Measurements from ENCODE around the gene NUTM2F.
A peak's percentile ranks its signal among the peaks of the same experiment; 100 is the strongest.
"Not testable (repeated sequence)": the region's sequence is repeated elsewhere in the genome, so short reads cannot be mapped to it uniquely, and the experiment has no call there.

The NUTM2F gene, protein sequence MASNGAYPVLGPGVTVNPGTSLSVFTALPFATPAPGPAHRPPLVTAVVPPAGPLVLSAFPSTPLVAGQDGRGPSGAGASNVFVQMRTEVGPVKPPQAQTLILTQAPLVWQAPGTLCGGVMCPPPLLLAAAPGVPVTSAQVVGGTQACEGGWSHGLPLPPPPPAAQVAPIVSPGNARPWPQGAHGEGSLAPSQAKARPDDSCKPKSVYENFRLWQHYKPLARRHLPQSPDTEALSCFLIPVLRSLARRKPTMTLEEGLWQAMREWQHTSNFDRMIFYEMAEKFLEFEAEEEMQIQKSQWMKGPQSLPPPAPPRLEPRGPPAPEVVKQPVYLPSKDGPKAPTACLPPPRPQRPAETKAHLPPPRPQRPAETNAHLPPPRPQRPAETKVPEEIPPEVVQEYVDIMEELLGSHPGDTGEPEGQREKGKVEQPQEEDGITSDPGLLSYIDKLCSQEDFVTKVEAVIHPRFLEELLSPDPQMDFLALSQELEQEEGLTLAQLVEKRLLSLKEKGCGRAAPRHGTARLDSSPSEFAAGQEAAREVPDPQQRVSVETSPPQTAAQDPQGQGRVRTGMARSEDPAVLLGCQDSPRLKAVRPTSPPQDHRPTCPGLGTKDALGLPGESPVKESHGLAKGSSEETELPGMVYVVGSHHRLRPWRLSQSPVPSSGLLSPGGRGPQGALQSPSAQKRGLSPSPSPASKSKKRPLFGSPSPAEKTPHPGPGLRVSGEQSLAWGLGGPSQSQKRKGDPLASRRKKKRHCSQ

DNA sequence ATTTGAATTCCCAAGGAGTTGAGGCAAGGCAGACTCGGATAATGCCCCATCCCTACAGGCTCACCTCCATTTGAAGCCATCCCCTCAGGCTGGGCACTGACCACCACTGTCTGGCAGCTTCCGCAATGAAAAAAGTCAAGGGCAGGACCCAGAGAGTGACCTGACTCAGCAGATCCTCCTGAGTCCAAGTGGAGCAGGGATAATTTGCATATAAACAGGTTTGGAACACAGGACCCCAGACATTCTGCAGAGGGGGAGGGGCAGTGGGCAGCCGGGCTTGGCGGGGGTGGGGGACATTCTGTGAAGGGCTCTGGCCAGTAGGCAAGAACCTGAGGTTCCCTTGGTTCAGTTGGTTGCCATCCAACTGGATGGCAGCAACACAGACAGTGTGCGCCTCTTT lies at the start of gene NUTM2F:
Gene NUTM2F (minus strand): TSS at position 101 of the 400 bp plus-strand sequence. CDS start 21 bp downstream, at position 80.
- not testable (repeated sequence) for H3K36me3 ChIP-seq (ENCODE audit: control insufficient read depth, insufficient read depth, low read length); H3K27ac ChIP-seq (ENCODE audit: low read depth, low read length); H3K4me1 ChIP-seq (ENCODE audit: control insufficient read depth, insufficient read depth, low read length); H3K4me3 ChIP-seq (ENCODE audit: low read depth, low read length); H3K27me3 ChIP-seq (ENCODE audit: control insufficient read depth, insufficient read depth, low read length); H3K9me3 ChIP-seq (ENCODE audit: control insufficient read depth, insufficient read depth, low read length); H3K9ac ChIP-seq (ENCODE audit: low read depth, low read length)

DNA sequence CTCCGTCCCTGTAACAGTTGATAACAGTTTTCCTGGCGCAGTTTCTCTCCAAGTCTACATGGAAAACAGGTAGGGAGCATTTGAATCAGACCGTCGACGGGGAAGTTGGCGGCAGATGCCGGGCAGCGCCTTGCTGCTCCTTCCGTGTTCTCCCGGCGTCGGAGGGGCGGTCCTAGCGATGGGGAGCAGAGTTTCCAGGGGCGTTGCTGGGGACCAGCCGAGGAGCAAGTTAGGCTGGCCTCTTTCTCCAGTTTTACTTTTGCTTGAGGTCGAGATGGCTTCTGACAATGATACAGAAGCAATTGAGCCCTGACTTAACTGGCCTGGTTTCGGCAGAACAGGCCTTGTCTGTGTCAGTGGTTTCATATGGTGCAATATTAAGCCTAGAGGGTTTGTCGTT lies 46.8 kb upstream of the NUTM2F start:
- H3K9ac ChIP-seq (ENCODE audit: low read depth, low read length); H3K27ac ChIP-seq (ENCODE audit: low read depth, low read length); H3K9me3 ChIP-seq (ENCODE audit: control insufficient read depth, insufficient read depth, low read length); H3K27me3 ChIP-seq (ENCODE audit: control insufficient read depth, insufficient read depth, low read length); H3K4me1 ChIP-seq (ENCODE audit: control insufficient read depth, insufficient read depth, low read length); H3K36me3 ChIP-seq (ENCODE audit: control insufficient read depth, insufficient read depth, low read length): not testable (repeated sequence)
- peak overlapping the region; percentile 67 for H3K4me3 ChIP-seq (ENCODE audit: low read depth, low read length)

DNA sequence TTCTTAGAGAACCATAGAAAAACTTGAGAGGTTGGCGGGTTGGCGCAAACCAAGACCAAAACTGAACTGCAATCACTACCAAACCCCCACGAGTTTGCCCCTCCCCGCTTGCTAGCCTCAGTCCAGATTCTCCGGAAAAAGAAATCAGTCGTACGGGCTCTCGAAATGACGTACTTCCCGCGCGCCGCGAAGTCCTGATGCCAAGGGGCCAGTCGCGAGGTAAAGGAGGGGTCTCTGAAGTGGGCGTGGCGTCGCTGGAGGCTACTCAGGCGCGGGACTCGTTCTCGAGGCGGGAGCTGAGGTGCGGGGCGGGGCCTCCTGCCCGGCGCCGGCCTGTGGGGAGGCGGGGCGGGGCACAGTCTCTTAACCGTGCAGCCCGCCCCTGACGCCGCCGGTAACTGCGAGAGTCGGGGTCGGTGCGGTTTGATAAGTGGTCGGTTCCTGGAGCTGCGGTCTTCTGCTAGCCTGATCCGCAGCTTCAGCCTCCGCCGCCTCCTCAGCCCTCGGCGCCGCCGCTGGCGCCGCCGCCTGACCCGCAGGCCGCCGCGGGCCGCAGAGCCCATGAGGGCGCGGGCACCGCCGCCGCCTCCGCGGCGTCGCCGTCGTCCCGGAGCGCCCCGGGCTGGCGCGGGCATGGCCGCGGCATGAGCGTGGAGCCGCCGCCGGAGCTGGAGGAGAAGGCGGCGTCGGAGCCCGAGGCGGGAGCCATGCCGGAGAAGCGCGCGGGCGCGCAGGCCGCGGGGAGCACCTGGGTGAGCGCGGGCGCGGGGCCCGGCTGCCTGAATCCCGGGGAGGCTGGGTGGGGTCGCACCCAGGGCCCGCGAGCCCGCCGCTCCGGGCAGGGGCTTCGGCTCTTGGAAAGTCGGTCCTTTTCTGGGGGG lies 46.0 kb upstream of the NUTM2F start:
- H3K36me3 ChIP-seq (ENCODE audit: control insufficient read depth, insufficient read depth, low read length); H3K27me3 ChIP-seq (ENCODE audit: control insufficient read depth, insufficient read depth, low read length); H3K9me3 ChIP-seq (ENCODE audit: control insufficient read depth, insufficient read depth, low read length); H3K9ac ChIP-seq (ENCODE audit: low read depth, low read length); H3K4me1 ChIP-seq (ENCODE audit: control insufficient read depth, insufficient read depth, low read length): not testable (repeated sequence)
- peak overlapping the region; percentile 67 for H3K4me3 ChIP-seq (ENCODE audit: low read depth, low read length)
- peak overlapping the region; percentile 75 for H3K27ac ChIP-seq (ENCODE audit: low read depth, low read length)

DNA sequence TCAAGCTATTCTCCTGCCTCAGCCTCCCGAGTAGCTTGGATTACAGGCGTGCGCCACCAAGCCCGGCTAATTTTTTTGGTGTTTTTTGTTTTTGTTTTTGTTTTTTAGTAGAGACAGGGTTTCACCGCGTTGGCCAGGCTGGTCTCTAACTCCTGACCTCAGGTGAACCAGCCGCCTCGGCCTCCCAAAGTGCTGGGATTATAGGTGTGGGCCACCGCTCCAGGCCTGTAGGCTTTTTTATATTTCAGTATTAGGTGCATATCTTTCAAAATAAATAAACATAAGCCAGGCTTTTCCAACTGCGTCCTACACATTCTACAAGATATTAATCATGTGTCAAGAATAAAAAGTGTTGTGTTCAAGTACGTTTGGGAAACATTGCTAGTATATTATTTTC lies 45.3 kb upstream of the NUTM2F start:
- Histone ChIP-seq H3K4me3 (ENCODE audit: low read depth, low read length) (peak overlapping the region; percentile 67), H3K27ac (ENCODE audit: low read depth, low read length) (peak overlapping the region; percentile 68)
- not testable (repeated sequence) for H3K27me3 ChIP-seq (ENCODE audit: control insufficient read depth, insufficient read depth, low read length); H3K9me3 ChIP-seq (ENCODE audit: control insufficient read depth, insufficient read depth, low read length); H3K36me3 ChIP-seq (ENCODE audit: control insufficient read depth, insufficient read depth, low read length); H3K4me1 ChIP-seq (ENCODE audit: control insufficient read depth, insufficient read depth, low read length); H3K9ac ChIP-seq (ENCODE audit: low read depth, low read length)

DNA sequence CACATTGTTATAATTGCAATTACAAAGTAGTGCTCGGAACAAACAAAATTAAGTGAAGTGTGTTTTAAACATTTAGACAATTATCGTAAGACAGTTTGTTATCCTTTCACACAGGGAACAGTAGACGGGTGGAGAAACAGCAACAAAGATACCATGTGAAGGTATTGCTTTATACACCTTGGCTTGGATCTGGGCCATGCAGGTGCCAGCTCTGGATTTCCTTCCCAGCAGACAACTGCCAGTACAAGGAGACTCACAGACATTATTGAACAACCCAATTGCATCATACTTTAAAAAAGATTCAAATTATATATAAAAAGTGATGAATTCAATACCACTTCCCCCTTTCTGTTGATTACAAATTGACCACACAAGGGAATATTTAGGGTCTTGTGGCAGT lies 41.8 kb upstream of the NUTM2F start:
- H3K4me1 ChIP-seq (ENCODE audit: control insufficient read depth, insufficient read depth, low read length); H3K27ac ChIP-seq (ENCODE audit: low read depth, low read length); H3K9me3 ChIP-seq (ENCODE audit: control insufficient read depth, insufficient read depth, low read length); H3K9ac ChIP-seq (ENCODE audit: low read depth, low read length); H3K27me3 ChIP-seq (ENCODE audit: control insufficient read depth, insufficient read depth, low read length); H3K36me3 ChIP-seq (ENCODE audit: control insufficient read depth, insufficient read depth, low read length); H3K4me3 ChIP-seq (ENCODE audit: low read depth, low read length): not testable (repeated sequence)

DNA sequence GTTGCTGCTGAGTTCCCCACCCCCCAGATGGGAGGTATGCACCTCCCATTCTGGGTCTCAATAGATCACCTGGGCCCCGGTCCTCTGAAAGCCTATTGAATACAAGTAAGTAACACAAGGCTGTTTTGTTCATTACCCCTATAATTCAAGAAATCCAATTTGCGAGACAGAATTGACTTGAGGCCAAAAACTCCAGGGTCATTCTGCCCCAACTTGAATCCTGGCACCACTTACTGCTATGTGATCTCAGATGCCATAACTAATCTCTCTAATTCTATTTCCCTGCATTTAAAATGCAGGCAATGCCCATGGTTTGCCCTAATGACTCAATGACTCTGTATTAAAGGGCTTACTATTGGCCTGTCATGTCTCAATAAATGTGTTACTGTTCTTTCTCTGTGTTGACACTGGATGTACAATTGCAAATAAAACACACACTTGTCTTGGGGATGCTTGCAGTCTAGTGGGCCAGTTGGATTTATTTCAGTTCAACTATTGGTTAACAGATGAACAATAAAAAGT lies 35.7 kb upstream of the NUTM2F start:
- not testable (repeated sequence) for H3K9ac ChIP-seq (ENCODE audit: low read depth, low read length); H3K27ac ChIP-seq (ENCODE audit: low read depth, low read length); H3K4me3 ChIP-seq (ENCODE audit: low read depth, low read length); H3K36me3 ChIP-seq (ENCODE audit: control insufficient read depth, insufficient read depth, low read length); H3K9me3 ChIP-seq (ENCODE audit: control insufficient read depth, insufficient read depth, low read length); H3K27me3 ChIP-seq (ENCODE audit: control insufficient read depth, insufficient read depth, low read length); H3K4me1 ChIP-seq (ENCODE audit: control insufficient read depth, insufficient read depth, low read length)

DNA sequence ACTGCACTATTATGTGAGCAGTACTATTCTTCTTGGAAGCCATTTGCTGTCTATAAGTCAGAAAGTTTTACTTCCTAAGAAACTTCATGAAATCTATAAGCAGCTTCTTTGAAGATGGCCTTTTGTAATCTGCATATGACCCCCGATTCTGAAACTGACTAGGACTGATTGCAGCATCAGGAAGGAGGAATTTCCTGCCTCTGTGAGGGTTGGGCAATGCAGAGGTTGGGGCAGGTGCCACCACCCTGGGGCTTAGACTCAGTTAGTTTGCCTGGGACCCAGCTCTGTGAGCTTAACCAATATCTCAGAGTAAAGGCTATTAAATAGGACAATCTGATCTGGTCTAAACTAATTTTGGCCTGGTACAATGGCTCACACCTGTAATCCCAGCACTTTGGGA lies 28.7 kb upstream of the NUTM2F start:
- not testable (repeated sequence) for H3K27ac ChIP-seq (ENCODE audit: low read depth, low read length); H3K9me3 ChIP-seq (ENCODE audit: control insufficient read depth, insufficient read depth, low read length); H3K27me3 ChIP-seq (ENCODE audit: control insufficient read depth, insufficient read depth, low read length); H3K4me1 ChIP-seq (ENCODE audit: control insufficient read depth, insufficient read depth, low read length); H3K36me3 ChIP-seq (ENCODE audit: control insufficient read depth, insufficient read depth, low read length); H3K9ac ChIP-seq (ENCODE audit: low read depth, low read length); H3K4me3 ChIP-seq (ENCODE audit: low read depth, low read length)

DNA sequence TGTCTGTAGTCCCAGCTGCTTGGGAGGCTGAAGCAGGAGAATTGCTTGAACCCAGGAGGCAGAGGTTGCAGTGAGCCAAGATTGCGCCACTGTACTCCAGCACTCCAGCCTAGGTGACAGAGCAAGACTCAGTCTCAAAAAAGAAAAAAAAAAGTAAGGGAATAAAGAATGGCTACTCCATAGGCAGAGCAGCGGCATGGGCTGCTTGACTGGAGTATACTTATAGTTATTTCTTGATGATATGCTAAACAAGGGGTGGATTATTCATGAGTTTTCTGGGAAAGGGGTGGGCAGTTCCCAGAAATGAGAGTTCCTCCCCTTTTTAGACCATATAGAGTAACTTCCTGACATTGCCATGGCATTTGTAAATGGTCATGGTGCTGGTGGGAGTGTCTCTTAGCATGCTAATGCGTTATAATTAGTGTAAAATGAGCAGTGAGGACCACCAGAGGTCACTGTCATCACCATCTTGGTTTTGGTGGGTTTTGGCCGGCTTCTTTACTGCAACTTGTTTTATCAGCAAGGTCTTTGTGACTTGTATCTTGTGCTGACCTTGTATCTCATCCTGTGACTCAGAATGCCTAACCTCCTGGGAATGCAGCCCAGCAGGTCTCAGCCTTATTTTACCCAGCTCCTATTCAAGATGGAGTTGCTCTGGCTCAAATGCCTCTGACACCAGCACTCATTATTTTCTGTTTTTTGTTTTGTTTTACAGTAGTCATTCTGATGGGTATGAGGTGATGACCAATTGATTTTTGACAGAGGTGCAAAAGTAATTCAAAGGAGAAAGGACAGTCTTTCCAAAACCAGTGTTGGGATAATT lies 23.7 kb upstream of the NUTM2F start:
- not testable (repeated sequence) for H3K9me3 ChIP-seq (ENCODE audit: control insufficient read depth, insufficient read depth, low read length); H3K9ac ChIP-seq (ENCODE audit: low read depth, low read length); H3K27me3 ChIP-seq (ENCODE audit: control insufficient read depth, insufficient read depth, low read length); H3K4me1 ChIP-seq (ENCODE audit: control insufficient read depth, insufficient read depth, low read length); H3K4me3 ChIP-seq (ENCODE audit: low read depth, low read length); H3K36me3 ChIP-seq (ENCODE audit: control insufficient read depth, insufficient read depth, low read length); H3K27ac ChIP-seq (ENCODE audit: low read depth, low read length)

DNA sequence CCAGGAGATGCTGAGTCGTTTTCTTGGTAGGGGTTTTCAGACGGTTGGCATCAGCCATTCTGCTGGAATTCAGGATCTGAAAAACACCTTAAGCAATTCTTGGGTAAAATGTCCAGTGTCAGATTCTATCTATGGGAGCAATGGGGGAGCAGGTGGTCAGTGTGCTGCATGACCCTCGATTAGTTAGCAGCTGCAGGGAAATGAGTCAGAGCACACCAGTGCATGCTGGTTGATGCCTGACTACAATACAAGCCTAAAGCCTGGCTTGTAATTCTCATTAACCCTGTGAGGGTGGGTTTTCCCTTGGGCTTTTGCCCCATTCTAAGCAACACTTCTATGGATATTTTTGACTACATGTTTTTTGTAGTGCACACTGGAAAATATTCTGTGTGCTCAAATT lies 20.3 kb upstream of the NUTM2F start:
- H3K4me1 ChIP-seq (ENCODE audit: control insufficient read depth, insufficient read depth, low read length); H3K27me3 ChIP-seq (ENCODE audit: control insufficient read depth, insufficient read depth, low read length); H3K36me3 ChIP-seq (ENCODE audit: control insufficient read depth, insufficient read depth, low read length); H3K9ac ChIP-seq (ENCODE audit: low read depth, low read length); H3K4me3 ChIP-seq (ENCODE audit: low read depth, low read length); H3K9me3 ChIP-seq (ENCODE audit: control insufficient read depth, insufficient read depth, low read length); H3K27ac ChIP-seq (ENCODE audit: low read depth, low read length): not testable (repeated sequence)

DNA sequence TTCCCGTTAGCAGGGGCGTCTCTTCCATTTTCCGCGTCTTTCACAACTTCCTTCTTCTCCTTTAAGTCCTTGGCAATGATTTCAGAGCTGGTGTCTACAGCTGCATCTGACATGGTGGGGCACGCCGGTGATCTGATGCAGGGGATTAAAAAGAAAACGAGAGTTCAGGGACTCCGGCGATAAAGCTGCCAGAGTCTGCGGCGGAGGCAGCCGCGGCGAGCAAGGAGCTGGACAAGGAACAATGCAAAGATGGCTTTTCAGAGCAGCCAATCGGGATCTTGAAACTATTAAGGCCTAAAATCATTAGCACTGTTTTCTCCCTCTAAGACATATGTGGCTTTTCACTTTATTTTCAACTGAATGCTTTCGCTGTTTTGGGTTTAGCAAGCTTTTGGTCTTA lies 19.0 kb upstream of the NUTM2F start:
- not testable (repeated sequence) for H3K36me3 ChIP-seq (ENCODE audit: control insufficient read depth, insufficient read depth, low read length); H3K9ac ChIP-seq (ENCODE audit: low read depth, low read length); H3K9me3 ChIP-seq (ENCODE audit: control insufficient read depth, insufficient read depth, low read length); H3K4me3 ChIP-seq (ENCODE audit: low read depth, low read length); H3K27ac ChIP-seq (ENCODE audit: low read depth, low read length); H3K27me3 ChIP-seq (ENCODE audit: control insufficient read depth, insufficient read depth, low read length); H3K4me1 ChIP-seq (ENCODE audit: control insufficient read depth, insufficient read depth, low read length)

All from HUES48 (cell line).